NCI-H1694 (cell line): ENCODE data around the gene OTOP3.

Source experiments
- DNase-seq: peaks from one replicate; lab custom pipeline; 2025; lab: John Stamatoyannopoulos, UW

The OTOP3 gene

GRCh38 chr17:74986206-74986576, 50.5 kb downstream of the OTOP3 start:
- no peak for DNase-seq

GRCh38 chr17:74987418-74987908, 51.8 kb downstream of the OTOP3 start, which contains the start of gene CDR2L:
TSS of gene CDR2L (plus strand) at chr17:74987632. CDS start at chr17:74988044, 412 bp downstream.
- peak; percentile 89 for DNase-seq

- no peak for DNase-seq
Measured at GRCh38 chr17:74987909-74988711, 52.4 kb downstream of the OTOP3 start.

- DNase-seq, result no peak
Measured at GRCh38 chr17:74990581-74991105, 54.9 kb downstream of the OTOP3 start.

GRCh38 chr17:74992223-74992622, 56.5 kb downstream of the OTOP3 start:
- no peak for DNase-seq

- DNase-seq, result no peak
Measured at GRCh38 chr17:74994440-74994839, 58.7 kb downstream of the OTOP3 start.

GRCh38 chr17:74995847-74996246, 60.1 kb downstream of the OTOP3 start:
- no peak for DNase-seq

- DNase-seq, result no peak
Measured at GRCh38 chr17:74998783-74999182, 63.1 kb downstream of the OTOP3 start.

- no peak for DNase-seq
Measured at GRCh38 chr17:74999523-74999922, 63.8 kb downstream of the OTOP3 start.
